PC-3 (cell line): ENCODE results near the gene PPARG. TPM values are rescaled to one million over a fixed set of nuclear protein-coding genes. Genes with fewer than 3 reads are reported as not detected.

Source experiments
- ATAC-seq: fragments of 200-7000 bp; cut with Tn5 transposase; 2 replicates; pipeline ENCODE4 v1.9.1; 2020; ENCODE audit warnings: mild to moderate bottlenecking, moderate library complexity
- BruUV-seq: library from RNA; stranded (reverse); fragments of 400-500 nt; replicated peaks from 2 replicates; lab custom pipeline; 2021; lab: Mats Ljungman, UMichigan
- CTCF ChIA-PET: fragments of 300-600 bp; sonication (Branson Sonifier 250); formaldehyde crosslinking; loops from one replicate; lab custom pipeline; 2022; ENCODE audit warnings: antibody characterized with exemption; lab: Charles Lee
- POLR2A ChIA-PET: fragments of 300-600 bp; sonication (Branson Sonifier 250); formaldehyde crosslinking; loops from one replicate; lab custom pipeline; 2022; ENCODE audit warnings: antibody characterized with exemption; ENCODE audit not compliant: unreplicated experiment; lab: Charles Lee
- DNase-seq: peaks from one replicate; pipeline ENCODE4 v3.0.0-alpha.2; 2015
- H2AFZ ChIP-seq: fragments of 300-600 bp; sonication (generic); 2 replicates; pipeline ENCODE4 v1.6.0; 2016; ENCODE audit warnings: antibody characterized with exemption, low read length
- H3F3A ChIP-seq: fragments of 300-600 bp; sonication (generic); one replicate; pipeline ENCODE4 v1.6.0; 2017; ENCODE audit warnings: antibody characterized with exemption, low read length, control low read depth, mild to moderate bottlenecking; ENCODE audit not compliant: unreplicated experiment
- H3K27ac ChIP-seq: fragments of 300-600 bp; sonication (generic); 2 replicates; pipeline ENCODE4 v1.5.1; 2016; ENCODE audit warnings: mild to moderate bottlenecking, low read length
- H3K27me3 ChIP-seq: fragments of 300-600 bp; sonication (generic); 2 replicates; pipeline ENCODE4 v1.6.1; 2016; ENCODE audit warnings: low read length, mixed read lengths
- H3K36me3 ChIP-seq: fragments of 300-600 bp; sonication (generic); 2 replicates; pipeline ENCODE4 v1.6.1; 2016; ENCODE audit warnings: low read depth, mixed run types, low read length, mixed read lengths
- H3K4me1 ChIP-seq: fragments of 300-600 bp; sonication (generic); 2 replicates; pipeline ENCODE4 v1.5.1; 2016; ENCODE audit warnings: low read length; ENCODE audit not compliant: insufficient read depth
- H3K4me2 ChIP-seq: fragments of 300-600 bp; sonication (generic); 2 replicates; pipeline ENCODE4 v1.6.0; 2016; ENCODE audit warnings: low read length
- H3K4me3 ChIP-seq: fragments of 300-600 bp; sonication (generic); 2 replicates; pipeline ENCODE4 v1.5.1; 2016; ENCODE audit warnings: mild to moderate bottlenecking, low read length, mixed read lengths
- H3K79me2 ChIP-seq: fragments of 300-600 bp; sonication (generic); 2 replicates; pipeline ENCODE4 v1.6.1; 2017; ENCODE audit warnings: low read length, mixed read lengths
- H3K9ac ChIP-seq: fragments of 300-600 bp; sonication (generic); 2 replicates; pipeline ENCODE4 v1.6.0; 2016; ENCODE audit warnings: mild to moderate bottlenecking, low read length
- H3K9me2 ChIP-seq: fragments of 300-600 bp; sonication (generic); replicated peaks from 2 replicates; pipeline ENCODE4 v1.6.1; 2016; ENCODE audit warnings: mixed run types, low read length, mixed read lengths
- H3K9me3 ChIP-seq: fragments of 300-600 bp; sonication (generic); 2 replicates; pipeline ENCODE4 v1.6.1; 2016; ENCODE audit warnings: low read length, mixed read lengths
- H4K20me1 ChIP-seq: fragments of 300-600 bp; sonication (generic); 2 replicates; pipeline ENCODE4 v1.6.1; 2016; ENCODE audit warnings: low read length, mixed read lengths
- EZH2 ChIP-seq: fragments of 300-600 bp; sonication (generic); IDR thresholded peaks from one replicate; pipeline ENCODE4 v1.6.1; 2017; ENCODE audit warnings: antibody characterized with exemption, mild to moderate bottlenecking, low read length; ENCODE audit not compliant: unreplicated experiment
- EZH2phosphoT487 ChIP-seq: fragments of 300-600 bp; sonication (generic); IDR thresholded peaks from 2 replicates; pipeline ENCODE4 v1.6.1; 2018; ENCODE audit warnings: mild to moderate bottlenecking, antibody characterized with exemption, low read length, borderline replicate concordance
- intact Hi-C: fragments of 100-400 bp; cut with micrococcal nuclease; formaldehyde crosslinking; loops from 2 replicates; pipeline ENCODE4 v1.9.0; 2023
- total RNA-seq: library from RNA; depleted of rRNA; stranded (reverse); fragments of >200 nt; gene quantifications from 2 replicates; pipeline ENCODE4 v1.2.3, GENCODE V29; 2014
- TF ChIP-seq, protein P1 (sequence below): fragments of 300-600 bp; sonication (generic); conservative IDR thresholded peaks from 2 replicates; pipeline ENCODE4 v1.5.1; 2017; ENCODE audit warnings: antibody characterized with exemption, low read depth, mild to moderate bottlenecking, low read length

The PPARG gene
- total RNA-seq, 1 experiment from 2014 or later, result 250 TPM

GRCh38 chr3:12449889-12450682, 161.2 kb downstream of the PPARG start:
- DNase-seq (peak; percentile 81), ATAC-seq (peak; percentile 2; the same call in 1 of the 2 replicates)
- POLR2A ChIA-PET, result interaction anchor here (0.7 kb wide), 1 partner anchor 14 kb away, joined by 3 read pairs; no protein-coding TSS in a partner anchor
- CTCF ChIA-PET, result no interaction called here
- H3K9me2 ChIP-seq, result no peaks in the 10 kb centered on the region
- peak overlapping the region; percentile 52 for H3K9ac ChIP-seq
- H3K27me3 ChIP-seq, result no peaks in the 10 kb centered on the region
- H2AFZ ChIP-seq, result no peak overlapping the region
- no peaks in the 10 kb centered on the region for H3K79me2 ChIP-seq
- H3K9me3 ChIP-seq, result no peaks in the 10 kb centered on the region
- H3K27ac ChIP-seq, result peak overlapping the region; percentile 89
- TF ChIP-seq EZH2phosphoT487, result no peak
- no peak for TF ChIP-seq EZH2
- TF ChIP-seq, protein P1, sequence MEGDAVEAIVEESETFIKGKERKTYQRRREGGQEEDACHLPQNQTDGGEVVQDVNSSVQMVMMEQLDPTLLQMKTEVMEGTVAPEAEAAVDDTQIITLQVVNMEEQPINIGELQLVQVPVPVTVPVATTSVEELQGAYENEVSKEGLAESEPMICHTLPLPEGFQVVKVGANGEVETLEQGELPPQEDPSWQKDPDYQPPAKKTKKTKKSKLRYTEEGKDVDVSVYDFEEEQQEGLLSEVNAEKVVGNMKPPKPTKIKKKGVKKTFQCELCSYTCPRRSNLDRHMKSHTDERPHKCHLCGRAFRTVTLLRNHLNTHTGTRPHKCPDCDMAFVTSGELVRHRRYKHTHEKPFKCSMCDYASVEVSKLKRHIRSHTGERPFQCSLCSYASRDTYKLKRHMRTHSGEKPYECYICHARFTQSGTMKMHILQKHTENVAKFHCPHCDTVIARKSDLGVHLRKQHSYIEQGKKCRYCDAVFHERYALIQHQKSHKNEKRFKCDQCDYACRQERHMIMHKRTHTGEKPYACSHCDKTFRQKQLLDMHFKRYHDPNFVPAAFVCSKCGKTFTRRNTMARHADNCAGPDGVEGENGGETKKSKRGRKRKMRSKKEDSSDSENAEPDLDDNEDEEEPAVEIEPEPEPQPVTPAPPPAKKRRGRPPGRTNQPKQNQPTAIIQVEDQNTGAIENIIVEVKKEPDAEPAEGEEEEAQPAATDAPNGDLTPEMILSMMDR, result 0 out of 2 replicates have a peak, but pooled peaks have one; percentile 13
- peaks cover 14% of the 10 kb centered on the region for H3F3A ChIP-seq
- H3K4me2 ChIP-seq, result peak overlapping the region; percentile 8; the same call in 1 of the 2 replicates
- no peak overlapping the region for H3K4me3 ChIP-seq
- H3K4me1 ChIP-seq, result peaks cover 46% of the 10 kb centered on the region
- no peaks in the 10 kb centered on the region for H4K20me1 ChIP-seq
- intact Hi-C loops, result no loop called here
- BruUV-seq, result no TSS peak
- no peaks in the 10 kb centered on the region for H3K36me3 ChIP-seq

DNA sequence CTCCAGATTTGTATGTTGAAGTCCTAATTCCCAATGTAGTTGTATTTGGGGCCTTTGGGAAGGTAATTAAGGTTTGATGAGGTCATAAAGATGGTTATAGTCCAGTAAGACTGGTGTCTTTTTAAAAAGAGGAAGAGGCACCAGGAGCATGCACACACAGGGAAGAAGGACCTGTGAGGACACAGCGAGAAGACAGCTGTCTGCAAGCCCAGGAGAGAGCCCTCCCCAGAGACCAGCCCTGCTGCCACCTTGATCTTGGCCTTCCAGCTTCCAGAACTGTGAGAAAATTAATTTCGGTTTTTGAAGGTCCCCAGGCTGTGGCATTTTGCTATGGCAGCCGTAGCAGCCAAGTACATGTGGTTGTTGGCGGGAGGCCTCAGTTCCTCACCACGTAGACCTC, 162.6 kb downstream of the PPARG start:
- Histone ChIP-seq H2AFZ (no peak overlapping the region), H3K4me2 (no peak overlapping the region), H3K9ac (no peak overlapping the region), H3K79me2 (no peaks in the 10 kb centered on the region), H3K9me3 (no peaks in the 10 kb centered on the region), H3K27ac (peak overlapping the region; percentile 94; the same call in 1 of the 2 replicates), H3K27me3 (no peaks in the 10 kb centered on the region), H3K4me3 (no peak overlapping the region), H3K9me2 (no peaks in the 10 kb centered on the region), H4K20me1 (no peaks in the 10 kb centered on the region), H3F3A (peaks cover 5% of the 10 kb centered on the region), H3K4me1 (peaks cover 39% of the 10 kb centered on the region), H3K36me3 (no peaks in the 10 kb centered on the region)
- intact Hi-C loops, result no loop called here
- DNase-seq (no peak), ATAC-seq (no peak)
- no peak for TF ChIP-seq EZH2phosphoT487
- TF ChIP-seq, protein P1, result no peak
- no peak for TF ChIP-seq EZH2
- POLR2A ChIA-PET, result no interaction called here
- CTCF ChIA-PET, result no interaction called here
- BruUV-seq, result no TSS peak

- Histone ChIP-seq H3K27ac (peak overlapping the region; percentile 94; the same call in 1 of the 2 replicates), H3K79me2 (no peaks in the 10 kb centered on the region), H4K20me1 (no peaks in the 10 kb centered on the region), H3K9me3 (no peaks in the 10 kb centered on the region), H3K9me2 (no peaks in the 10 kb centered on the region), H3K27me3 (no peaks in the 10 kb centered on the region), H3K9ac (no peak overlapping the region), H3F3A (peaks cover 5% of the 10 kb centered on the region), H3K4me1 (peaks cover 39% of the 10 kb centered on the region), H3K36me3 (no peaks in the 10 kb centered on the region), H3K4me2 (no peak overlapping the region), H2AFZ (no peak overlapping the region), H3K4me3 (no peak overlapping the region)
- ATAC-seq, result no peak
- no TSS peak for BruUV-seq
- POLR2A ChIA-PET, result no interaction called here
- intact Hi-C loops, result no loop called here
- CTCF ChIA-PET, result no interaction called here
- DNase-seq, result no peak
- TF ChIP-seq EZH2phosphoT487, result no peak
- TF ChIP-seq, protein P1, result no peak
Observed at GRCh38 chr3:12451960-12452359, 163.1 kb downstream of the PPARG start.
